DND-41 (cell line): ENCODE results near the gene USP34.

Experiments
- ATAC-seq: fragments of 200-7000 bp; cut with Tn5 transposase; 3 replicates; pipeline ENCODE4 v1.9.1; 2021; ENCODE audit warnings: low read depth; ENCODE audit not compliant: insufficient read depth
- DNase-seq: peaks from one replicate; pipeline ENCODE4 v3.0.0-alpha.2; 2020
- H2AFZ ChIP-seq: 2 replicates; pipeline ENCODE4 v1.6.0; 2012; ENCODE audit warnings: low read depth, low read length
- H3K27ac ChIP-seq: 2 replicates; pipeline ENCODE4 v1.5.1; 2012; ENCODE audit warnings: low read length, inconsistent platforms
- H3K27me3 ChIP-seq: fragments of 200-600 bp; sonication (generic); 2 replicates; pipeline ENCODE4 v1.6.0; 2012; ENCODE audit warnings: low read length, mild to moderate bottlenecking, inconsistent platforms; ENCODE audit not compliant: insufficient read depth, poor library complexity
- H3K36me3 ChIP-seq: 2 replicates; pipeline ENCODE4 v1.5.1; 2012; ENCODE audit warnings: low read length, inconsistent platforms; ENCODE audit not compliant: insufficient read depth
- H3K4me1 ChIP-seq: 2 replicates; pipeline ENCODE4 v1.5.1; 2012; ENCODE audit warnings: mild to moderate bottlenecking, low read length; ENCODE audit not compliant: insufficient read depth
- H3K4me2 ChIP-seq: 2 replicates; pipeline ENCODE4 v1.6.0; 2012; ENCODE audit warnings: mild to moderate bottlenecking, moderate library complexity, low read length, inconsistent platforms; ENCODE audit not compliant: insufficient read depth
- H3K4me3 ChIP-seq, 2 experiments: fragments of 200-600 bp in 1 of 2; shearing (Covaris generic) in 1 of 2; 2 replicates each; pipeline ENCODE4 v1.5.1; 2012 to 2016; ENCODE audit warnings: inconsistent platforms in 2 of 2, low read length in 2 of 2, mild to moderate bottlenecking in 2 of 2, low read depth in 1 of 2, moderate library complexity in 1 of 2
- H3K79me2 ChIP-seq: 2 replicates; pipeline ENCODE4 v1.6.0; 2012; ENCODE audit warnings: low read length, inconsistent platforms; ENCODE audit not compliant: insufficient read depth
- H3K9ac ChIP-seq: 2 replicates; pipeline ENCODE4 v1.6.0; 2012; ENCODE audit warnings: low read depth, mild to moderate bottlenecking, inconsistent platforms, low read length, moderate library complexity
- H3K9me3 ChIP-seq: 2 replicates; pipeline ENCODE4 v1.5.1; 2012; ENCODE audit warnings: low read length, moderate library complexity, mild to moderate bottlenecking, inconsistent platforms; ENCODE audit not compliant: insufficient read depth, severe bottlenecking
- H4K20me1 ChIP-seq: 2 replicates; pipeline ENCODE4 v1.6.0; 2012; ENCODE audit warnings: low read length; ENCODE audit not compliant: insufficient read depth
- EZH2 ChIP-seq: IDR thresholded peaks from 3 replicates; pipeline ENCODE4 v1.6.1; 2012; ENCODE audit warnings: borderline replicate concordance, low read depth, mild to moderate bottlenecking, moderate library complexity, low read length, inconsistent platforms; ENCODE audit not compliant: severe bottlenecking
- TF ChIP-seq, protein P1 (sequence below): IDR thresholded peaks from 2 replicates; pipeline ENCODE4 v1.5.1; 2012; ENCODE audit warnings: borderline replicate concordance, low read length, moderate library complexity, mild to moderate bottlenecking; ENCODE audit not compliant: poor library complexity, severe bottlenecking; ENCODE audit errors: extremely low read depth

The USP34 gene

DNA sequence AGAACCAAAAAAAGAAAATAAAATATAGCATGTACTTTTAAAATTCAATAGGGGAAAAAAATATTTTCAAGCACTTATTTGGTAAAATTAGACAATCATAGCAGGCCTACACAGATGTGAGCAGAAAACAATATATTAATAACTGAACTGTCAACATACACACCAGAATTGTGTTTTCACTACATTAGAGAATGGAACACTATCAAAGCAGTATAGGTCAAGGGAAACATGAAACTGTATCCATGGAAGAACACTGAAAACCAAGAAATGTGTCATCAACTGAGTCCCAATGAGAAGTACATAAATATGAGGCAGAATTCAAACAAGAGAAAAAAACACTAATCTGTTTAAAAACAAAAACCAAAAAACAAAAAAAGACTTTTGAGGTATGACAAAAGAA is 132.4 kb downstream of the USP34 start:
- H3K4me2 ChIP-seq, result no peak overlapping the region
- DNase-seq, result no peak
- no peak overlapping the region for H3K9ac ChIP-seq
- H3K27ac ChIP-seq, result no peak overlapping the region
- H2AFZ ChIP-seq, result no peak overlapping the region
- H3K4me1 ChIP-seq, result no peaks in the 10 kb centered on the region
- no peaks in the 10 kb centered on the region for H3K79me2 ChIP-seq
- no peak for TF ChIP-seq EZH2
- TF ChIP-seq, protein P1, sequence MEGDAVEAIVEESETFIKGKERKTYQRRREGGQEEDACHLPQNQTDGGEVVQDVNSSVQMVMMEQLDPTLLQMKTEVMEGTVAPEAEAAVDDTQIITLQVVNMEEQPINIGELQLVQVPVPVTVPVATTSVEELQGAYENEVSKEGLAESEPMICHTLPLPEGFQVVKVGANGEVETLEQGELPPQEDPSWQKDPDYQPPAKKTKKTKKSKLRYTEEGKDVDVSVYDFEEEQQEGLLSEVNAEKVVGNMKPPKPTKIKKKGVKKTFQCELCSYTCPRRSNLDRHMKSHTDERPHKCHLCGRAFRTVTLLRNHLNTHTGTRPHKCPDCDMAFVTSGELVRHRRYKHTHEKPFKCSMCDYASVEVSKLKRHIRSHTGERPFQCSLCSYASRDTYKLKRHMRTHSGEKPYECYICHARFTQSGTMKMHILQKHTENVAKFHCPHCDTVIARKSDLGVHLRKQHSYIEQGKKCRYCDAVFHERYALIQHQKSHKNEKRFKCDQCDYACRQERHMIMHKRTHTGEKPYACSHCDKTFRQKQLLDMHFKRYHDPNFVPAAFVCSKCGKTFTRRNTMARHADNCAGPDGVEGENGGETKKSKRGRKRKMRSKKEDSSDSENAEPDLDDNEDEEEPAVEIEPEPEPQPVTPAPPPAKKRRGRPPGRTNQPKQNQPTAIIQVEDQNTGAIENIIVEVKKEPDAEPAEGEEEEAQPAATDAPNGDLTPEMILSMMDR, result no peak
- no peak for ATAC-seq
- H3K36me3 ChIP-seq, result peaks cover 65% of the 10 kb centered on the region
- no peak overlapping the region for H3K4me3 ChIP-seq
- H3K27me3 ChIP-seq, result no peaks in the 10 kb centered on the region
- H4K20me1 ChIP-seq, result no peaks in the 10 kb centered on the region
- H3K9me3 ChIP-seq, result no peaks in the 10 kb centered on the region

DNA sequence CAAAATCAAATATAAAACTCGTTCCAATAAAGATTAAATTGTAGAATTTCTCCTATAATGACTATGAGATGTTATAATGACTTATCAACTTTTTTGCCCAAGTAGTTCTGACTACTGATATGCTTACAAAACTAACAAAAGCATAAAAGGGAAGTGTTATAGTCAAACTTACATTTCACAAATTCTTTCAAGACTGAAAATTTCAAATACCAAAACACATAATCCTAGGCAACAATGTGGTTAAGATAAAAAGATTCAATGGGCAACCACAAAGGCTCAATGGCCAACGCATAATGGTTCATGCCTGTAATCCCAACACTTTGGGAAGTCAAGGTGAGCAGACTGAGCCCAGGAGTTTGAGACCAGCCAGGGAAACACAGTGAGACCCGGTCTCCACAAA is 135.7 kb downstream of the USP34 start:
- no peak overlapping the region for H3K27ac ChIP-seq
- H3K4me1 ChIP-seq, result no peaks in the 10 kb centered on the region
- DNase-seq, result no peak
- no peak overlapping the region for H2AFZ ChIP-seq
- no peaks in the 10 kb centered on the region for H3K27me3 ChIP-seq
- H3K9ac ChIP-seq, result no peak overlapping the region
- no peaks in the 10 kb centered on the region for H3K79me2 ChIP-seq
- TF ChIP-seq EZH2, result no peak
- no peaks in the 10 kb centered on the region for H4K20me1 ChIP-seq
- no peak overlapping the region for H3K4me2 ChIP-seq
- H3K36me3 ChIP-seq, result peaks cover 65% of the 10 kb centered on the region
- H3K4me3 ChIP-seq, result no peak overlapping the region
- ATAC-seq, result no peak
- H3K9me3 ChIP-seq, result no peaks in the 10 kb centered on the region

DNA sequence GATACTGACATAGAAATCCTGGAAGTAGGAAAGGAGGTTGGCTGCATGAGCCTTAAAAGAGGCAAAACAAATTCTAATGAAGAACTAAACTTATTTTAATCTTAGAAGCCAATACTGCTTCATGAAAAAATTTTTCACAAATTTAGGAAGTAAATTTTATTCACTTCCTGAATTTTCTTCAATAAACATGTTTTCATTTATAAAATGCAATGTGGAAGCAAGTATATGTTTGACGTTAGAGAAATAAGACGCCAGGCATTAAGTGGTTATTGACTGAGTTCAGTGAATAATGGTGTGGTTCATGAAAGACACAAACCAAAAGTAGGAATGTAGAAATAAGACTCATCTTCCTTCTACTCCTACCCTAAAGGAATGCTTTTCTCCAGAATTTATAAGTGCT is 136.4 kb downstream of the USP34 start:
- DNase-seq, result no peak
- H3K79me2 ChIP-seq, result no peaks in the 10 kb centered on the region
- no peaks in the 10 kb centered on the region for H3K27me3 ChIP-seq
- H3K27ac ChIP-seq, result no peak overlapping the region
- H3K9ac ChIP-seq, result no peak overlapping the region
- no peaks in the 10 kb centered on the region for H3K9me3 ChIP-seq
- no peak for ATAC-seq
- no peak for TF ChIP-seq EZH2
- TF ChIP-seq, protein P1, result no peak
- peaks cover 70% of the 10 kb centered on the region for H3K36me3 ChIP-seq
- no peaks in the 10 kb centered on the region for H3K4me1 ChIP-seq
- no peak overlapping the region for H2AFZ ChIP-seq
- no peaks in the 10 kb centered on the region for H4K20me1 ChIP-seq
- H3K4me2 ChIP-seq, result no peak overlapping the region
- H3K4me3 ChIP-seq, result no peak overlapping the region

DNA sequence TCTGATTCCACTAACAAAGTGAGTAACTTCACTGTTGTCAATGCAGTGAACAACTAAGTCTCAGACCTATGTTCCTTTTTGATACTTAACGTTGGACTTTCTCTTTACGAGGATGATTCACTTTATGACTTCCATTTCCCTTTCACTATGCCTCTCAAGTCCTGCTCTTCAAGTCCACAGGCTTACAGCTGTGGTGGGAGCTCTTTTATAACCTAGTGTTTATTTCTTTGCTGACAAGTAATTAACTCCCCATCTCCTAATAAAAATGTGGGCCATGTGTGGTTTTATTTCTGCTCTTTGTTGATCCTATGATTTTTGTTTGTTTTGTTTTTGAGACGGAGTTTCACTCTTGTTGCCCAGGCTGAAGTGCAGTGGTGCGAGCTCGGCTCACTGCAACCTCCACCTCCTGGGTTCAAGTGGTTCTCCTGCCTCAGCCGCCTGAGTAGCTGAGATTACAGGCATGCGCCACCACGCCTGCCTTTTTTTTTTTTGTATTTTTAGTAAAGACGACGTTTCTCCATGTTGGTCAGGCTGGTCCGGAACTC is 142.1 kb downstream of the USP34 start:
- ATAC-seq, result no peak
- Histone ChIP-seq H3K27ac (no peak overlapping the region), H4K20me1 (0 out of 2 replicates have a peak, but pooled peaks cover 3% of the 10 kb centered on the region), H3K27me3 (no peaks in the 10 kb centered on the region), H3K36me3 (peaks cover 60% of the 10 kb centered on the region), H3K4me1 (no peaks in the 10 kb centered on the region), H3K79me2 (no peaks in the 10 kb centered on the region), H3K4me2 (no peak overlapping the region), H2AFZ (no peak overlapping the region), H3K9me3 (no peaks in the 10 kb centered on the region), H3K4me3 (no peak overlapping the region), H3K9ac (no peak overlapping the region)
- TF ChIP-seq, protein P1, result no peak
- no peak for TF ChIP-seq EZH2
- DNase-seq, result no peak
